ENCODE results near the gene GSX1. TPM values are rescaled to one million over a fixed set of nuclear protein-coding genes. Genes with fewer than 3 reads are reported as not detected.

Gene GSX1
- total RNA-seq, 1 experiment from 2014 or later, result not detected

DNA sequence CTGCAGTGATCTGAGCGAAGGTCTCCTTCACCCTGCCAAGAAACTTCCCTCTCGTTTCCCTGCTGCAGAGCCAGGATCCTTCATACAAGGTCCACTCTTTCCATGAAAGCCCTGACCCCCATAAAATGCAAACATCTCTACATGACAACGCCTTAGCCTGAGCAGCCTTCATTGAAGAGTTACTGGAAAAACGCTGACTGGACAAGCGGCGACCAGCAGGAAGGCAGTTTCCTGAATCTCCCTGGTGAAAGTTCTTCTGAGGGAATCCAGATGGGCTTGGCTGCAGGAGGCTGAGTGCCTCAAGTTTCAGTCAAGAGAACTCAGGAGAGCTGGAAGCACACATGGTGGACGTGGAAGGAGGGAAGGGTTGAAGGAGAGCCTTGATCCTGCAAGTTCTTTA lies 17.7 kb downstream of the GSX1 start (continued):
- TF ChIP-seq, protein P1, sequence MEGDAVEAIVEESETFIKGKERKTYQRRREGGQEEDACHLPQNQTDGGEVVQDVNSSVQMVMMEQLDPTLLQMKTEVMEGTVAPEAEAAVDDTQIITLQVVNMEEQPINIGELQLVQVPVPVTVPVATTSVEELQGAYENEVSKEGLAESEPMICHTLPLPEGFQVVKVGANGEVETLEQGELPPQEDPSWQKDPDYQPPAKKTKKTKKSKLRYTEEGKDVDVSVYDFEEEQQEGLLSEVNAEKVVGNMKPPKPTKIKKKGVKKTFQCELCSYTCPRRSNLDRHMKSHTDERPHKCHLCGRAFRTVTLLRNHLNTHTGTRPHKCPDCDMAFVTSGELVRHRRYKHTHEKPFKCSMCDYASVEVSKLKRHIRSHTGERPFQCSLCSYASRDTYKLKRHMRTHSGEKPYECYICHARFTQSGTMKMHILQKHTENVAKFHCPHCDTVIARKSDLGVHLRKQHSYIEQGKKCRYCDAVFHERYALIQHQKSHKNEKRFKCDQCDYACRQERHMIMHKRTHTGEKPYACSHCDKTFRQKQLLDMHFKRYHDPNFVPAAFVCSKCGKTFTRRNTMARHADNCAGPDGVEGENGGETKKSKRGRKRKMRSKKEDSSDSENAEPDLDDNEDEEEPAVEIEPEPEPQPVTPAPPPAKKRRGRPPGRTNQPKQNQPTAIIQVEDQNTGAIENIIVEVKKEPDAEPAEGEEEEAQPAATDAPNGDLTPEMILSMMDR (IDR thresholded peaks at IDR 0.05 in 2 of 3, conservative IDR thresholded peaks at IDR 0.05 in 1 of 3; ENCODE audit: borderline replicate concordance in 1 of 3, insufficient read depth in 1 of 3, low read depth in 2 of 3, low read length in 2 of 3), result no peak
- TF ChIP-seq, protein P2, sequence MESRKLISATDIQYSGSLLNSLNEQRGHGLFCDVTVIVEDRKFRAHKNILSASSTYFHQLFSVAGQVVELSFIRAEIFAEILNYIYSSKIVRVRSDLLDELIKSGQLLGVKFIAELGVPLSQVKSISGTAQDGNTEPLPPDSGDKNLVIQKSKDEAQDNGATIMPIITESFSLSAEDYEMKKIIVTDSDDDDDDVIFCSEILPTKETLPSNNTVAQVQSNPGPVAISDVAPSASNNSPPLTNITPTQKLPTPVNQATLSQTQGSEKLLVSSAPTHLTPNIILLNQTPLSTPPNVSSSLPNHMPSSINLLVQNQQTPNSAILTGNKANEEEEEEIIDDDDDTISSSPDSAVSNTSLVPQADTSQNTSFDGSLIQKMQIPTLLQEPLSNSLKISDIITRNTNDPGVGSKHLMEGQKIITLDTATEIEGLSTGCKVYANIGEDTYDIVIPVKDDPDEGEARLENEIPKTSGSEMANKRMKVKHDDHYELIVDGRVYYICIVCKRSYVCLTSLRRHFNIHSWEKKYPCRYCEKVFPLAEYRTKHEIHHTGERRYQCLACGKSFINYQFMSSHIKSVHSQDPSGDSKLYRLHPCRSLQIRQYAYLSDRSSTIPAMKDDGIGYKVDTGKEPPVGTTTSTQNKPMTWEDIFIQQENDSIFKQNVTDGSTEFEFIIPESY (IDR thresholded peaks at IDR 0.05; ENCODE audit: extremely low read depth, insufficient replicate concordance, low read length), result no peak
- no peak for TF ChIP-seq EGR1 (IDR thresholded peaks at IDR 0.05; ENCODE audit: low read depth)
- TF ChIP-seq POLR2A (IDR thresholded peaks at IDR 0.05; ENCODE audit: borderline replicate concordance, extremely low read depth, insufficient read depth, insufficient read length), result no peak
- no peak for TF ChIP-seq FOSL1 (IDR thresholded peaks at IDR 0.05; ENCODE audit: low read depth)
- no peak for TF ChIP-seq ATF3 (IDR thresholded peaks at IDR 0.05)
- TF ChIP-seq YY1 (IDR thresholded peaks at IDR 0.05; ENCODE audit: extremely low read depth, insufficient replicate concordance, low read depth, low read length), result no peak

- Histone ChIP-seq H3K9me3 (ENCODE audit: control insufficient read depth in 1 of 2, insufficient read depth in 1 of 2, low read depth in 1 of 2, low read length in 2 of 2) (no peaks in the 10 kb centered on the region), H3K9ac (ENCODE audit: low read length) (no peak overlapping the region), H3K27me3 (ENCODE audit: insufficient read depth, low read length) (no peaks in the 10 kb centered on the region), H3K4me1 (ENCODE audit: control insufficient read depth in 1 of 2, insufficient read depth in 2 of 2, low read length in 2 of 2) (peaks cover 0 to 9% of the 10 kb centered on the region in 2 experiments; a peak in 1 of 4 replicates), H3K79me2 (ENCODE audit: insufficient read depth, low read length) (no peaks in the 10 kb centered on the region), H3K4me3 (replicated peaks in 1 of 2; ENCODE audit: low read depth in 1 of 2, low read length in 2 of 2) (no peak overlapping the region), H3K36me3 (ENCODE audit: control insufficient read depth in 1 of 2, insufficient read depth in 2 of 2, low read length in 2 of 2) (no peaks in the 10 kb centered on the region), H2AFZ (ENCODE audit: low read depth, low read length, poor library complexity, severe bottlenecking) (no peak overlapping the region), H3K27ac (ENCODE audit: low read depth, low read length) (no peak overlapping the region), H3K4me2 (ENCODE audit: low read length) (no peak overlapping the region), H3K9me2 (ENCODE audit: insufficient read depth) (no peaks in the 10 kb centered on the region), H4K20me1 (ENCODE audit: insufficient read depth) (no peaks in the 10 kb centered on the region)
- ATAC-seq (no peak), DNase-seq (ENCODE audit: low read depth, low spot score) (no peak)
- ChIA-PET POLR2A (no interaction called here), CTCF (interaction anchor here (0.9 to 3.2 kb wide), 2 partner anchors 16 to 19 kb away, joined by 5 to 13 read pairs; no protein-coding TSS in a partner anchor), RAD21 (ENCODE audit: low non-redundant PET in 1 of 2, low total read pairs in 2 of 2, uncharacterized antibody in 2 of 2, unreplicated experiment in 2 of 2) (no interaction called here)
- intact Hi-C loops (cut with micrococcal nuclease), result no loop called here
- TF ChIP-seq TCF7L2 (IDR thresholded peaks at IDR 0.05; ENCODE audit: borderline replicate concordance, extremely low read depth, insufficient read depth, insufficient read length) (no peak), RAD21 (IDR thresholded peaks at IDR 0.05; ENCODE audit: low read depth) (no peak), EZH2 (IDR thresholded peaks at IDR 0.05) (no peak), FOSL1 (IDR thresholded peaks at IDR 0.05; ENCODE audit: low read depth) (no peak), EGR1 (IDR thresholded peaks at IDR 0.05; ENCODE audit: low read depth) (no peak), SRF (IDR thresholded peaks at IDR 0.05; ENCODE audit: low read depth) (no peak), ZNF274 (IDR thresholded peaks at IDR 0.05; ENCODE audit: low read depth, low read length) (no peak)
- TF ChIP-seq, protein P2 (IDR thresholded peaks at IDR 0.05; ENCODE audit: extremely low read depth, insufficient replicate concordance, low read length), result no peak
- BruUV-seq (replicated peaks), result no TSS peak
Measured at GRCh38 chr13:27810461-27810860, 18.2 kb downstream of the GSX1 start.
